GM12864 (cell line): ENCODE results near the gene LRRC52.

Experiments
- DNase-seq: peaks from one replicate; pipeline ENCODE4 v3.0.0-alpha.2; 2011; ENCODE audit warnings: low read depth
- H3K4me3 ChIP-seq: 2 replicates; pipeline ENCODE4 v1.5.1; 2011; ENCODE audit warnings: mild to moderate bottlenecking, low read depth, low read length, control low read depth
- TF ChIP-seq, protein P1 (sequence below): IDR thresholded peaks from 2 replicates; pipeline ENCODE4 v1.5.1; 2011; ENCODE audit warnings: low read depth, mild to moderate bottlenecking, moderate library complexity, low read length, control low read depth, inconsistent platforms; ENCODE audit errors: missing control alignments

The LRRC52 gene

DNA sequence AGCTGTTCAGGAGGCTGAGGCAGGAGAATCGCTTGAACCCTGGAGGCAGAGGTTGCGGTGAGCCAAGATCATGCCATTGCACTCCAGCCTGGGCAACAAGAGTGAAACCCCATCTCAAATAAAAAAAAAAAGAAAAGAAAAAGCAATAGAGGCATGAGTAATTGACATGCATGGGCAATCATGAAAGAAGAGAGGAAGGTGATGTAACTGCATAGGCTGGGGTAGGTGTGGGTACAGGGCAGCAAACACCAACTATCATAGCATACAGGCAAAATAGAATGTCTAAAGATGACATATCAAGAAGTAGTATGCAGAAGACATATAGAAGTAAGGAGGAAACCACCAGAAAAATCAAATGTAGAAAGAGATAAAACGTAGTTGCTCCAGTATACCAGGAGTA, 68.3 kb downstream of the LRRC52 start:
- no peak overlapping the region for H3K4me3 ChIP-seq
- TF ChIP-seq, protein P1, sequence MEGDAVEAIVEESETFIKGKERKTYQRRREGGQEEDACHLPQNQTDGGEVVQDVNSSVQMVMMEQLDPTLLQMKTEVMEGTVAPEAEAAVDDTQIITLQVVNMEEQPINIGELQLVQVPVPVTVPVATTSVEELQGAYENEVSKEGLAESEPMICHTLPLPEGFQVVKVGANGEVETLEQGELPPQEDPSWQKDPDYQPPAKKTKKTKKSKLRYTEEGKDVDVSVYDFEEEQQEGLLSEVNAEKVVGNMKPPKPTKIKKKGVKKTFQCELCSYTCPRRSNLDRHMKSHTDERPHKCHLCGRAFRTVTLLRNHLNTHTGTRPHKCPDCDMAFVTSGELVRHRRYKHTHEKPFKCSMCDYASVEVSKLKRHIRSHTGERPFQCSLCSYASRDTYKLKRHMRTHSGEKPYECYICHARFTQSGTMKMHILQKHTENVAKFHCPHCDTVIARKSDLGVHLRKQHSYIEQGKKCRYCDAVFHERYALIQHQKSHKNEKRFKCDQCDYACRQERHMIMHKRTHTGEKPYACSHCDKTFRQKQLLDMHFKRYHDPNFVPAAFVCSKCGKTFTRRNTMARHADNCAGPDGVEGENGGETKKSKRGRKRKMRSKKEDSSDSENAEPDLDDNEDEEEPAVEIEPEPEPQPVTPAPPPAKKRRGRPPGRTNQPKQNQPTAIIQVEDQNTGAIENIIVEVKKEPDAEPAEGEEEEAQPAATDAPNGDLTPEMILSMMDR = no peak
- no peak for DNase-seq
